ENCODE results near the gene PICK1. TPM values are rescaled to one million over a fixed set of nuclear protein-coding genes. Genes with fewer than 3 reads are reported as not detected.

Gene PICK1
- total and polyA plus RNA-seq, 2 of the 8 experiments (the other 6 are each of a cell fraction or from before 2014, with no cell fraction given), result 20.4 to 22.9 TPM

DNA sequence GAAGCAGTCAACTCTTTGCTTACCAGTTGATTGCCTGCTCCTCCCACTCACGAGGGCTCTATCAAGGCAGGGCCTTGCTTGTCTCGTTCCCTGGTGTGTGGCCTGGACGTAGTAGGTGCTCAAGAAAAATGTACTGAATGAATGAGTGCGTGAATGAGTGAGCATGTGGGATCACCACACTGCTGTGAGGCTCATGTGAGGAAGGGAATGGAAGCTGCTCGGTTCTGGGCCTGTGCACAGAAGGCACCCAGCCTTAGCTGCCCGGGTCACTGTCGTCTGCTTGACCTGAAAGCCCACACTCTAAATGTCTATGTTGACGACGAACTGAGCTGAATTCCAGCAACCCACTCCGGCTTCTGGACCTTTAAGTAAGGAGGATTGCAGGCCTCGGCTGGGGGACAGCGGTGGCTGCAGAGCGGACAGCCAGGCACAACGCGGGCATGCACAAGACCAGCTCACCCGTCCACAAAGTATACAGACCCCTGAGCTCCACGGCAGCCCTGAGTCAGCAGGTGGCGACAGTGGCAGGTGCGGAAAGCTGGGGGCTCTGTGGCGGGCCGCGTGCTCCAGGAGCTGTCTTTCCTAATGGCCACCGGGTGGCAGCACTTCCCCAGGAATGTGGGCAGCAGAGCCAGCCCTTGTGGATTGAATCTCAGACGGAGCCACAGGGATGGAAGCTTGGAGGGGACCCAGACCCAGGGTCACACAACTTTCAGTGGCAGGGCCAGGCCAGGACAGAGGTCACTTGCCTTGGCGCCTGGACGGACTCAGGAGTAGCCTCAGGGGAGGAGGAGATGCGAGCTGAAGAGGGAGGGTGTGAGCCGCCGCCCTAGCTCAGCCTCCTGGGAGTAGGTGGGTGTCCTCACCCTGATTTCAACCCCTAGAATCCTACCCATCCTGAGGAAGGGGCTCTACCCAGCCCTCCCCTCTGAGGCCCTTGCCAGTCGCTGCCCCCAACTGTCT, 5.0 kb upstream of the PICK1 start:
- peak; percentile 81 to 89 for DNase-seq (ENCODE audit: low read depth in 1 of 2, low spot score in 2 of 2)
- ChIA-PET CTCF (ENCODE audit: partially characterized antibody) (interaction anchor here (0.7 to 10.9 kb wide), 55 partner anchors 9 to 647 kb away, joined by 3 to 184 read pairs (median 5); partner anchors contain the start of genes BAIAP2L2, C22orf23, POLR2F and SLC16A8), POLR2A (ENCODE audit: partially characterized antibody) (interaction anchor here (0.9 to 1.4 kb wide), 5 partner anchors 9 to 52 kb away, joined by 3 to 5 read pairs (median 4); no protein-coding TSS in a partner anchor)
- Histone ChIP-seq H4K91ac (replicated peaks; ENCODE audit: insufficient read length, low read length) (peak overlapping the region; percentile 91), H4K5ac (ENCODE audit: insufficient read length, low read depth, low read length) (peak overlapping the region; percentile 46), H3K4me1 (replicated peaks in 1 of 4; ENCODE audit: control insufficient read depth in 3 of 4, insufficient read depth in 4 of 4, low read length in 3 of 4) (peaks cover 0 to 15% (median 4%) of the 10 kb centered on the region in 4 experiments; a peak in 5 of 7 replicates), H3K27me3 (replicated peaks in 1 of 4; ENCODE audit: control insufficient read depth in 3 of 4, extremely low read depth in 1 of 4, insufficient read depth in 3 of 4, low read length in 3 of 4) (no peaks in the 10 kb centered on the region; a peak in 1 of 7 replicates), H3K4me2 (ENCODE audit: insufficient read depth in 1 of 2, low read depth in 2 of 2, low read length in 2 of 2) (peak overlapping the region in 1 of 2 experiments; percentile 47; a peak in 2 of 4 replicates), H3K14ac (ENCODE audit: insufficient read length) (no peak overlapping the region), H3K4me3 (ENCODE audit: extremely low read depth in 1 of 4, insufficient read depth in 2 of 4, low read depth in 3 of 4, low read length in 4 of 4) (no peak overlapping the region), H3K56ac (replicated peaks; ENCODE audit: insufficient read length, low read depth, low read length) (no peak overlapping the region), H3K23ac (ENCODE audit: insufficient read length) (no peak overlapping the region), H2BK5ac (ENCODE audit: low read depth, low read length) (peak overlapping the region; percentile 48; the same call in 1 of the 2 replicates), H2BK12ac (ENCODE audit: low read depth, low read length) (peak overlapping the region; percentile 91), H3K79me1 (ENCODE audit: low read depth, low read length) (no peaks in the 10 kb centered on the region; the same call in 1 of the 2 replicates), H3K4ac (replicated peaks; ENCODE audit: insufficient read length, low read depth, low read length) (peak overlapping the region; percentile 72), H2AFZ (ENCODE audit: low read length) (peak overlapping the region; percentile 20; the same call in 1 of the 2 replicates), H3K9me3 (ENCODE audit: insufficient read depth in 2 of 2, low read depth in 1 of 2, low read length in 1 of 2) (no peaks in the 10 kb centered on the region), H3K9ac (replicated peaks in 1 of 4; ENCODE audit: extremely low read depth in 1 of 4, low read depth in 3 of 4, low read length in 3 of 4) (no peak overlapping the region), H3K23me2 (ENCODE audit: low read depth, low read length) (no peaks in the 10 kb centered on the region), H3K18ac (ENCODE audit: extremely low read depth, low read length) (peak overlapping the region; percentile 98), H2BK120ac (replicated peaks; ENCODE audit: low read depth, low read length) (peak overlapping the region; percentile 39), H3K27ac (ENCODE audit: low read depth, low read length) (no peak overlapping the region), H3K36me3 (ENCODE audit: control insufficient read depth in 2 of 4, insufficient read depth in 4 of 4, low read length in 3 of 4) (no peaks in the 10 kb centered on the region), H2AK5ac (ENCODE audit: low read depth, low read length) (no peak overlapping the region), H3K79me2 (ENCODE audit: control insufficient read depth in 1 of 2, insufficient read depth in 2 of 2, low read length in 2 of 2) (no peaks in the 10 kb centered on the region), H4K20me1 (replicated peaks in 1 of 2; ENCODE audit: control insufficient read depth in 1 of 2, insufficient read depth in 2 of 2, low read length in 2 of 2) (no peaks in the 10 kb centered on the region), H4K8ac (ENCODE audit: extremely low read depth, insufficient read depth, low read length) (peak overlapping the region; percentile 95), H2BK20ac (ENCODE audit: low read length) (0 out of 2 replicates have a peak overlapping the region, but pooled peaks have one; percentile 32), H2BK15ac (ENCODE audit: low read length) (peak overlapping the region; percentile 99)
- FAIRE-seq, result peak; percentile 45
- 44% methylated on average over 27 of the region's 30 CpGs; no CpG with 5 or more reads in 1 of the 2 experiments for WGBS, 2 experiments (ENCODE audit: extremely low coverage in 1 of 2, insufficient coverage in 1 of 2, insufficient read length in 1 of 2, insufficient replicate concordance in 2 of 2, low coverage in 1 of 2, low lambda C conversion rate in 2 of 2, missing lambda C conversion rate in 1 of 2)
- TF ChIP-seq RAD21 (IDR thresholded peaks at IDR 0.05 in 1 of 2, conservative IDR thresholded peaks at IDR 0.05 in 1 of 2; ENCODE audit: low read depth in 2 of 2, low read length in 2 of 2) (peak; percentile 92 to 95), BCL11A (IDR thresholded peaks at IDR 0.05; ENCODE audit: low read depth in 2 of 2, low read length in 2 of 2) (no peak), CBX8 (IDR thresholded peaks at IDR 0.05; ENCODE audit: borderline replicate concordance, low read depth, low read length) (no peak), EP300 (IDR thresholded peaks at IDR 0.05; ENCODE audit: borderline replicate concordance in 1 of 2, low read depth in 2 of 2, low read length in 2 of 2) (peak in 1 of 2 experiments; percentile 21; a peak in 1 of 3 replicates), TEAD4 (IDR thresholded peaks at IDR 0.05; ENCODE audit: low read depth, low read length) (peak; percentile 97), SP2 (IDR thresholded peaks at IDR 0.05; ENCODE audit: low read length) (no peak), KDM4A (IDR thresholded peaks at IDR 0.05; ENCODE audit: low read depth, low read length, severe bottlenecking) (no peak), MAFK (IDR thresholded peaks at IDR 0.05; ENCODE audit: low read depth, low read length) (peak; percentile 16; the same call in 1 of the 2 replicates)
- TF ChIP-seq, protein P1, sequence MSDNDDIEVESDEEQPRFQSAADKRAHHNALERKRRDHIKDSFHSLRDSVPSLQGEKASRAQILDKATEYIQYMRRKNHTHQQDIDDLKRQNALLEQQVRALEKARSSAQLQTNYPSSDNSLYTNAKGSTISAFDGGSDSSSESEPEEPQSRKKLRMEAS (IDR thresholded peaks at IDR 0.05), result peak; percentile 96
